HG03342 (cell line): Measurements from ENCODE around the gene TOMM20L.
A peak's percentile ranks its signal among the peaks of the same experiment; 100 is the strongest.

Experiments
- ATAC-seq: cut with Tn5 transposase; IDR thresholded peaks from one replicate; pipeline ENCODE4 v1.9.1; 2021; ENCODE audit warnings: mild to moderate bottlenecking, moderate library complexity; ENCODE audit not compliant: unreplicated experiment

Gene TOMM20L

DNA sequence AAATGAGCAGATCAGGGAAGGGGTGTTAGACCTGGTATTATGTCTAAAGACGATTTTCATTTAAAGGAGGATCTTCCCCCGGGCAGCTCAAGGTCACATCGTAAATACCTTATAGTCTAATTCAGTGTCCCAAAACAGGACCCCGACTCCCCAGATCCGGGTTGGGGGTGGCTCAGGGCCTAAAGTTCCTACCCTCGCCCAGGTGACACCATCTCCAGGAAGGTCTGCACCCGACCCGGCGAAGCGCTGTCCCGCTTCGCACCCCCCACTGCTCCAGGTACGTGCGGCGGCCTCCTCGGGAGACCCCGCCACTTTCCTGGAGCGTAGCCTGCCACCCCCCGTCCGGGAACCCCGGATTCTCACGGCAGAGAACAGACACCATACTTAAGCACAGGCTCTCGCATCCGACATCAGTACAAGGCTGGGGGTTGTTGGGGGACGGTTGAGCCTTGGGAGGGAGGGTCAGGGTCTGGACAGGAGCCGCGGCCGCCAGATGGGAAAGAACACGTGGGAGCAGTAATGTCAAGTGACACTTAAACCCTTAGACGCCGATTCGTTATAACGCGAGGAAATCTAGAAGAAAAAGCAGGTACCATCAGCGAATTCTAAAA, 31.0 kb downstream of the TOMM20L start:
- ATAC-seq: peak; percentile 25

DNA sequence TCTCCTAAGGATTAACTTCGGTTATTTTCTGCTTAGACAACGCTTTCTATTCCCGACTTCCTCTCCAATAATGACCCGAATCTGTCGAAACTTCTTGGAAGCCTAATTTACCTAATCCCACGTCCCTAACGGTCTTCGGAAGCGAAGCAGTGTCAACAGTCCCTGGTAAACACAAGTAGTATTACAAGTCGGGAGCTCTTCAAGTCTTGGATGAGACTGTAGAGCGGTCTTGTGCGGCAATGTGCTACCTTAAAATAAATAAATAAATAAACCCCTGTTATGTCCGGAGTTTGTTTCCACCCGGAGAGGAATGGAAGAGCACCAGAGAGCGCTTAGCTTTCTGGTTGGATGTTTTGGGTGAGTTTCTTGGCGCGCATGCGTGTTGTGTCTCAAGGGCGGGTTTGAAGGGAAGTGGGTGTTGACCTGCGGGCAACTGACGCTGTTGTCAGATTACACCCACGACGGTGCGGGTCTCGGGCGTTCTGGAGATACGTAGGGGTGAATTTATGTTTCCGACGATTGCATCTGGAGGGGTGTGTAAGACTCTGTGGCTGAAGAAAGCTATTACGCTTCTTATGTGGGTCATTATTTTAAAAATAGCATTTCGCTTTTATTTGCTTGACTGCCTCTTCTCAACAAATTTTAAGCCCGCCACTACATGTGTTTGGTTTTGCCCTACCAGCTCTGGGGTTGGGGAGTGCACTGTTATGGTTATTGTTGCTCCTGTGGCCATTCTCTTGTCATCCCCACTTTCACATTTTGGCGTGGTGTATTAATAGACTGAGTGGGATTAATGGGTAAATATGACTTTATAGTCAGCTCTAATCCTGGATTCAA, 31.8 kb downstream of the TOMM20L start, which contains the start of the genes KIAA0586 and TIMM9:
TSS of gene KIAA0586 (plus strand) at position 439 of the 837 bp plus-strand sequence. CDS start 546 bp downstream, outside the sequence.
TSS of gene TIMM9 (minus strand) at position 251 of the 837 bp plus-strand sequence. CDS start 15,586 bp downstream, outside the sequence.
- ATAC-seq: peak; percentile 92

DNA sequence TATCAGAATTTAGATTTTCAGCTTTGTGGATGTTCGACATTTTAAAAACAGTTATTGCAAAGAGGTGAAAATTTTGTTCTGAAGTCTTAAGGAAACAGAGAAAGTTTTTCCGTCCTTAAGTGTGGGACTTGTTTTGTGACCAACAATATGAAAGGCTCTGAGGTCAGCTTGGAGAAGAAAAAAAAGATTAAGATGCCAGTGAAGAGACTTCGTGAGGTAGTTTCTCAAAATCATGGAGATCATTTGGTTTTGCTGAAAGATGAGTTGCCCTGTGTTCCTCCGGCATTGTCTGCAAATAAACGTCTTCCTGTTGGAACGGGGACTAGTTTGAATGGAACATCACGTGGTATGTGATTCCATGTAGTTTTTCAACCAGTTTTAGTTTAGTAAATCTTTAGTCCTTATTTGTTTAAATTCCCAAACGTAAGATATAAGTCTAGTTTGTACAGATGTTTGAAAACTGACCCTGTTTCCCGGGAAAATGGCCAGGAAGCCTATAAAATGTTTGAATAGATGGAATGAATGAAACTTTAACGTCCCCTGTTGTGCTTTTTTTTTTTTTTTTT, 32.5 kb downstream of the TOMM20L start:
- no peak for ATAC-seq

DNA sequence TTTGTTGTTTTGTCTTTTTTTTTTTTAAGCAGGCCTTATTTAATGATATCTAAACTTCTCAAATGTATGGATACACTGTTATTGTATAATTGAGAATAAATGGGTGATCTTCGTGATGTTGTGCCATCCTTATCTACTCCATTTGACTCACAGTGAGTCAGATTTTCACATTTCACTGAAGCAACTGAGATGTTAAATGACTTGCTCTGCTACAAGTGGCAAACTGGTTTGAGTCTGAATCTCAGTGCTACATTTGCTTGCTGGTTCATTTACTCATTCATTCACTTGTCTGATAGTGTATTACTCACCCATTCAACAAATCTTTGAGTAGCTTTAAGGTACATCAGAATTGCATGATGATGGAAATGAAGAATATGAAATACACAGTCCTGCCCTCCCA, 34.4 kb downstream of the TOMM20L start:
- no peak for ATAC-seq

DNA sequence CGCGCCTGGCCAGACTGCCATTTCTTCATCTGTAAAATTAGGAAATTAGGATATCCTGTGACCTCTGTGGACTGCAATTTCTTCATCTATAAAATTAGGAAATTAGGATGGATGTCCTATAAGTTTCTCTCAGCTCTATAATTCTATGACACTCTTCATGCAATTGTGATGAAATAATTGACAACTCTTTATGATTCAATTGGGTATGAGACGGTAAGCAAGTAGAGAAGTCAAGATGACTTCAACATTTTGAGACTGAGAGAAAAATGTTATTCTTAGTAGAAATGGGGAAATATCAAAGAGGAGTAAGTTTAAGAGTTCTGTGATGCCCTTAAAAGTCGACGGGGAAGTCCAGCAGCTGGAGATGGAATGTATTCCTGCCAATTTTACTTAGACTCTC, 43.7 kb downstream of the TOMM20L start:
- ATAC-seq: no peak

DNA sequence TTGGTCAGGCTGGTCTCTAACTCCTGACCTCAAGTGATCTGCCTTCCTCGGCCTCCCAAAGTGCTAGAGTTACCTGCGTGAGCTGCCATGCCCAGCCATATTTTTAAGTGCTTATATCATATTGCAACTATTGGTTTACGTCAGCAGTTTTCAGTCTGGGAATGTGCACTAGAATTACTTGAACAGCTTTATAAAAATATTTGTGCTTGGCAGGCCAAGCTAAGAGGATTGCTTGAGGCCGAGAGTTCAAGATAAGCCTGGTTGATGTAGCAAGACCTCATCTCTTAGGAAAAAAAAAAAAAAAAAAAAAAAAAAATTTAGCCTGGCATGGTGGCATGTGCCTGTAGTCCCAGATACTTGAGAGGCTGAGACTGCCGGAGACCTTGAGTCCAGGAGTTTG, 48.9 kb downstream of the TOMM20L start:
- ATAC-seq: no peak

DNA sequence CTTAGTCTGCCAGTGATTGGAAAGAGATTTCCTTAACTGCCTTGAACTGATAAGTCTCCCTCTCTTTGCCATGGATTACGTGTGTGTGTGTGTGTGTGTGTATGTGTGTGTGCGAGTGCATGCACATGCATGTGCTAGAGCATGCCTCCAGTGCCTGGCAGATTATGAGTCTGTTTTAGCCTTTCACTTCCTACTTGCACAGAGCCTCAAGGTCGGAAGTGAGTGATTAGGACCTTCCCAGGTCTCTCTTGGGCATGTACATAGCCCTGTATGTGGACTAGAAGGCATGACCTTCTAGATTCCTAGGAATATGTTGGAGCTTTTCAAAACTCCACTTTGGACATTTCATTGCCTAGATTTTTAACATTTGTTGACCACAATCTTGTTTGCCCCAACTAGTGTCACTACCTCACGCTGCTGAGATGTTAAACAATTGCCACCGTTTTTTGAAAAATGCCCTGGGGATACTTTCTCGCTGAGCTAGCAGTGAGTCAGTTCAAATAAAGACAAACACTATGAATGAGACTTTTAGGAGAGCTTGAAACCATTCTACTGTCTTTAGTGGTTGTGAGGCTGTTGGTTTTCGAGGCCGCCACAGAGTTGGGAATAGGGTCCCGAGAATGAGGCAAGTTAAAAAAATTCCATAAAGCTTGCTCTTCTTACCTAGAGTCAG, 60.0 kb downstream of the TOMM20L start:
- ATAC-seq: no peak
